CD4-positive, alpha-beta T cell treated with Interleukin-4 for 1 hour (primary cell): Measurements from ENCODE around the gene MYD88.
A peak's percentile ranks its signal among the peaks of the same experiment; 100 is the strongest.

Source experiments
- DNase-seq, 2 donors: peaks; one replicate each; pipeline ENCODE4 v3.0.0-alpha.2; 2020 to 2022

The MYD88 gene

DNA sequence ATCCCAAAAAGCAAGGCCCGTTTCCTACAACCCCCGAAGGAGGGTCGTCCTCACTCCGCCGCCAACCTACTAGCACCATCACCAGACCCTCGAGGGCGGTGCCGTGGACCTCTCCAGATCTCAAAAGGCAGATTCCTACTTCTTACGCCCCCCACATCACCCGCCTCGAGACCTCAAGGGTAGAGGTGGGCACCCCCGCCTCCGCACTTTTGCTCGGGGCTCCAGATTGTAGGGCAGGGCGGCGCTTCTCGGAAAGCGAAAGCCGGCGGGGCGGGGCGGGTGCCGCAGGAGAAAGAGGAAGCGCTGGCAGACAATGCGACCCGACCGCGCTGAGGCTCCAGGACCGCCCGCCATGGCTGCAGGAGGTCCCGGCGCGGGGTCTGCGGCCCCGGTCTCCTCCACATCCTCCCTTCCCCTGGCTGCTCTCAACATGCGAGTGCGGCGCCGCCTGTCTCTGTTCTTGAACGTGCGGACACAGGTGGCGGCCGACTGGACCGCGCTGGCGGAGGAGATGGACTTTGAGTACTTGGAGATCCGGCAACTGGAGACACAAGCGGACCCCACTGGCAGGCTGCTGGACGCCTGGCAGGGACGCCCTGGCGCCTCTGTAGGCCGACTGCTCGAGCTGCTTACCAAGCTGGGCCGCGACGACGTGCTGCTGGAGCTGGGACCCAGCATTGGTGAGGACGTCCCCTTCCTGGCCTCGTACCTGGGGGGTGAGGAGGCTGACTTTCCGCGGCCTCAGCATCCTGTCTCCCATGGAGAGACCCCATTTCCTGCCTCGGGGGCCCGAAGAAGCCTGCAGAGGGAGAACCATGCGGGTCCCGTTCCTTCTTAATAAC is at the start of gene MYD88:
TSS of gene MYD88 (plus strand) at position 313 of the 842 bp plus-strand sequence. CDS start at position 353, 40 bp downstream.
- peak; percentile 80 to 84 for DNase-seq

GRCh38 chr3:38089163-38089562 is 49.3 kb upstream of the MYD88 start:
- DNase-seq: no peak

DNA sequence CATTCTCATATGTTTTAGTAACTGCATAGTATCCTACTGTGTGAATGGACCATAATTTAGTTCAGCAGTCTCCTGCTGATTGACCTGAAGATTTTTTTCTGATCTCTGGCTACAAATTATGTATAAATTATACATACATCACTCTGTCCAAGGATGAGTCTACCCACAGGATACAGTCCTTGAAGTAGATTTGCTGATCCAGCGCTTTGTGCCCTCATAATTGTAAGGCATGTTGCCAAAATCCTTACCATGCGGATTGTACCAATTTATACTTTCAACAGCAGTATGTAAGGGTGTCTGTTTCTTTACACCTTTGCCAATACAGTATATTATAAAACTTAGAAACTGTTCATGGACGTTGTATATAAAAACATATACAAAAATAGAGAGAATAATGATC is 48.0 kb upstream of the MYD88 start:
- no peak for DNase-seq

DNA sequence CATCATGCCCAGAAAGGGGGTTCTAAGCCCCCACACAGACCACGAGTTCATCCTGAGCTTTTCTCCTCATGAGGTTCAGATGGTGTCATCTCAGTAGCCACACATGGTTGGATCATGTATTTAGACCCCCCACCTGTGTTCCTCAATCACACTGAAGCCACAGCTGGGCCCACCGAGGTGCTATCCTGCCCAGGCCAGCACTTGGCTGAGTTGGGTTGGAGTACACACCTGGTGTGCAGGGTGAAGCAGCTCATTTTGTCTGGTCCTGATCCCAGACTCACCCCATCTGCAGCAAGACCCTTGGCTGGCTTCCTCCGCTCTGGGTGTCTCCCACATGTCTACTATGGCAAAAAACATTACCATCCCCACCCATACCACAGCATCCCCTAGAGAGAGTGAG is 43.5 kb upstream of the MYD88 start:
- no peak for DNase-seq

GRCh38 chr3:38095669-38096483 is 42.6 kb upstream of the MYD88 start:
- DNase-seq: no peak

- DNase-seq: no peak
These were observed 40.8 kb upstream of the MYD88 start for GRCh38 chr3:38097446-38098375.

DNA sequence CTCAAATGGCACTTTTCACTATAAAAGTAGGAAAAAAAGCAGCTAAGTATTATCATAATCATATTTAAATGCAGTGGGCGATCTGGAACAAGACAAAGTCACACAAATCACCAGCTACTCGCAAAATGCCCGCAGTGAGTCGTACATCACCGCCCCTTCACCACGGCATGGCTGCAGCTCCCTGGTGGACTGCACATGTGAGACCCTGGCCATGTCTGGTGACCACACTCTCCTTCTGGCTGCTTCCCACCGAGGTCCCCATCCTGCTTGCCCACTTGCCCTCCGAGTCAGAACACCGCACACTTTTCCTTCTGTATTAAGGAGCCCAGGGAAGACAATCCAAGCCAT is 40.1 kb upstream of the MYD88 start:
- DNase-seq: no peak

DNA sequence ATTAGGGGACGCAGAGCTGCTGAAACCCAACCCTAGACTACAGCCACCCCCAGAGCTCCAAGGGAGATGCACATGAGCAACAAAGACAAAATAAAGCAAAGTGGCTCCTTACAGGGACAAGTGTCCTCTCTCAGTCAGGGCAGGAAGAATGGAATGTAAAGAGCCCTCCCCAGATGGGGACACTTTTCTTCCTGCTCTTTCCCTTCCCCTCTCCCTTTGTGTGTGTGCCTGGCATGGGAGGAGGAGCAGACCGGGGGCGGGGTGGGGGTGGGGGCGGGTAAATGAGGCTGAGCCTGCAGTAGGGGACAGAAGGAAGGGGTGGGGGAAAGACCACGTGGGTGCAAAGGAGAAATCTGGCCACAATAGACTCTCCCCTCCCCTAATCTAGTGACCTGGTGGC is 38.9 kb upstream of the MYD88 start:
- no peak for DNase-seq

- no peak for DNase-seq
These were observed 38.0 kb upstream of the MYD88 start for GRCh38 chr3:38100498-38100897.

GRCh38 chr3:38101811-38102443 is 36.5 kb upstream of the MYD88 start:
- no peak for DNase-seq

GRCh38 chr3:38102444-38102814 is 36.0 kb upstream of the MYD88 start:
- no peak for DNase-seq

GRCh38 chr3:38105525-38105924 is 32.9 kb upstream of the MYD88 start:
- no peak for DNase-seq

- DNase-seq: no peak
These were observed 30.4 kb upstream of the MYD88 start for GRCh38 chr3:38107911-38108648.

DNA sequence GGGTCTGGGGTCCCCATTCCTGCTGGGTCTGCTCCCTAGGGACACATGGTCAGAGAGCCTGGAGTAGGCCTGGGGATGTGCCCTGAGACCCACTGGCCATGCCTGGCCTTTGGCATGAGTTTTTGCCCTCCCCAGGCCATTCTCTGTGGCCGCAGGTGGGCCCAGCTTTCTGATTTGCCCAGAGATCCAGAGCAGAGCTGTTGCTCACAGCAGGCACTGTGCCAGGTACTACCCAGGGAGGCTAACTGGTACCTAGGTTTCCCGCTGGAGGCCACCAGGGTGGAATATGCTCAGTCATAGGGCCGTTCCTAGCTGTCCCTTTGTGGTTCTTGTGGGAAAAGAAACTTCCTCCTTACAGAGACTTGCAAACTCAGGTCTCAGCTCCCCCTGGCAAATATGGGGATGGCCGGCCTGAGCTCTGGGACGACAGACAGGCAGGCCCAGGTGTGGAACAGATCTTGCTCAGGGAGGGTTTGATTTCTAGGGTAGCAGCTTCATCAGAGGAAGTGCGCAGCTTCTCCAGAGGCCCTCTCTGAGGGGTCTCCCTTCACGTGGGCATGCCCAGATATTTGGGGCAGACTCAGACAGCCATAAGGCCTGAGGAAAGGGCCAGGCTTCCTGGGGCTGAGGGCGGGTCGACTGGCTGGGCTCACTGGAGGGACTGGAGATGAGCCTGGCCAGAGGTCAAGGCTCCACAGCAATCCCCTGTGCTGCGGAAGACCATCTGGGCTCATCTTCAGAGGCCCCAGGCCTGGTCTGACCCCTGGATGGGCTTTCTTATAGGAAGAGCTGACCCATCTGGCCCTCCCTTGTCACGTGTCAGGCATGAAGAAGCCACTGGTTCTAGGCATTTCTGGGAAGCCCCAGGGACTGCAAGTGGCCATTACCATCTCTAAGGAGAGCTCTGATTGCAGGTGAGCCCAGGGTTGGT is 29.5 kb upstream of the MYD88 start:
- peak in 1 of 2 donors; percentile 28 for DNase-seq

- no peak for DNase-seq
These were observed 28.7 kb upstream of the MYD88 start for GRCh38 chr3:38109580-38110313.

DNA sequence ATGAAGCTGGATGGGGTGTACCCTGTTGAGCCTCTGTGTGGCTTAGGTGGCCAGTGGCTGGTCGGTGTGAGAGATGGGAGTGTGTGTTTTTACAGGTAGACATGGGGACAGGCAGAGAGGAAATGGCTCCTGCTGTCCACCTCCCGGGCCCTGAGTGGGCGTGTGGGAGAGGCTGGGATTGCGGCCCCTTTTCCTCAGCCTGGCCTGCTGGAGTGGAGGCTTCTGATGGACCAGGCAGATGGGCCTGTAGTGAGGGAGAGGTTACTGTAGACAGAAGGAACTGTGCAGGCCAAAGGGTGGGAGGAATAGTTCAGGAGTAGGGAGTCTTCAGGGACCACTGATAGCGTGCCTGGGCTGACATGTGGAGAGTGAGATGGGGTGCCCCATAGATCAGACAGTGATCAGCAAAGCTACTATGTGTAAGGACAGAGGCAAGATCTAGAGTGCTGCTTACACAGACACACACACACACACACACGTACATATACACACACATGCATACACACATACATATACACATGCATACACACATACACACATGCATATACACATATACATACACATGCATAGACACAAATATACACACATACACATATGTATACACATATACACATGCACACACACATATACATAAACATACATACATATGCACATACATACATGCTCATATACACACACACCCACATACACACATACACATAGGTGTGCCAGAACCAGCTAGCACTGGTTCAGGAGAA is 28.0 kb upstream of the MYD88 start:
- DNase-seq: no peak

DNA sequence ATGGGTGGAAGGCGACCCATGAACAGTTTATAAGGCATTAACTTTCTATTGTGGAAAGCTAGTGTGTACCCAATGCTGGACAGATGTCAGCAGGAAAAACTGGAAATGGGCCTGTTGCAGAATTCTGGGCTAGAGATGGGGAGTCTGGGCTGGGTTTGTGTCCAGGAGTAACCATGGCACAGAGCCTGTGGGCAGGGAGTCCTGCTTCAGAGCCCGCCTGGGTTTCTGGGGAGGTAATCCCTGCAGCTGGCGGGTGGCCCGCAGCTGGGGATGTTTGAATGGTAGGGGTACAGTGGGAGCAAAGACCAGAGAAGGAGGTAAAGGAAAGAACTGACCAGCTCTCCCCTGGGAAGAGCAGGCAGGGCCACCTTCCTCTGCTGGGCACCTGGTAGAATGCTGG is 27.3 kb upstream of the MYD88 start:
- peak in 1 of 2 donors; percentile 5 for DNase-seq

- no peak for DNase-seq
These were observed 26.6 kb upstream of the MYD88 start for GRCh38 chr3:38111696-38112377.

DNA sequence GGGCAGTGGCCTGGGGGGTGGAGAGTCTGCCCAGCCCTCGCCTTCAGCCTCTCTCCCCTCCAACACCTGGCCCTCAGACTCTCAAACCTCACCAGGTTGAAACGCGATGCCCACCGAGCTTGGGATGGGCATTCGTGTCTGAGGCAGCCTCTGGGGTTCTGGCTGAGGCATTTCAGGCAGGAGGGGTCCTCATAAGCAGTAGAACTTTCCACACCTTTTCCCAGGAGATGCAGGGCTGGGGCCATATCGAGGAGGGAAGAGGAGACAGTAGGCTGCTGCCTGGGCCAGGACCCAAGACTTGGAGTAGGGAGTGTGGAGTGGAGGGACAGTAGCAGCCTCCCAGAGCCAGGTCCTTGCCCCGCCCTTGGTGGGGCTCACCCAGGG is 26.1 kb upstream of the MYD88 start:
- DNase-seq: no peak
